COLO668 (cell line): ENCODE results near the gene ANKRD60.

Experiments
- DNase-seq: peaks from one replicate; lab custom pipeline; 2025; ENCODE audit not compliant: unreplicated experiment; lab: John Stamatoyannopoulos, UW

The ANKRD60 gene

DNA sequence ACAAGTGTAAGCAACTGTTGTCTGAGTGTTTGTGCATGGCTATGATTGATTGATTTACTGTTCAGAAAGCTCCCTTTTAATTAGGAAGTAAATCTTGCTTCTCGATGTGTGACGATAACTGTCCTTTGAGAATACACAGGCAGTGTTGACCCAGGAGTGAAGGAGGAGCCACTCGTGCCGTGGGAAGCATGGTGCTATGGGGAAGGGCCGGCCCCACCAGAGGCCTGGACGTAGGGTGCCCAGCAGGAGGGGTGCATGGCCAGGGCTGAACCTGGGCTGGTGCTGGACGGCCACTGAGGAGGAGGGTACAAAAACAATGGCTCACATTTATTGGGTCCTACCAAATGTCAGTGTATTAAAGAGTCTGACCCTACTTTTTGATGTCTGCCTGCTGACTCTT is 60.7 kb downstream of the ANKRD60 start:
- no peak for DNase-seq
